MM.1S (cell line): ENCODE measurements around the gene UBE2E1.

Source experiments
- EZH2 ChIP-seq: fragments of 300-600 bp; sonication (generic); optimal IDR thresholded peaks from 2 replicates; pipeline ENCODE3; 2017; ENCODE audit warnings: low read depth, mild to moderate bottlenecking, antibody characterized with exemption, low read length, mixed read lengths
- EZH2phosphoT487 ChIP-seq: fragments of 300-600 bp; sonication (generic); IDR thresholded peaks from 2 replicates; pipeline ENCODE4 v1.6.1; 2018; ENCODE audit warnings: antibody characterized with exemption, low read length
- TF ChIP-seq, protein P1 (sequence below): fragments of 300-600 bp; sonication (generic); IDR thresholded peaks from 2 replicates; pipeline ENCODE4 v1.5.1; 2016; ENCODE audit warnings: antibody characterized with exemption, low read length, mixed read lengths

DNA sequence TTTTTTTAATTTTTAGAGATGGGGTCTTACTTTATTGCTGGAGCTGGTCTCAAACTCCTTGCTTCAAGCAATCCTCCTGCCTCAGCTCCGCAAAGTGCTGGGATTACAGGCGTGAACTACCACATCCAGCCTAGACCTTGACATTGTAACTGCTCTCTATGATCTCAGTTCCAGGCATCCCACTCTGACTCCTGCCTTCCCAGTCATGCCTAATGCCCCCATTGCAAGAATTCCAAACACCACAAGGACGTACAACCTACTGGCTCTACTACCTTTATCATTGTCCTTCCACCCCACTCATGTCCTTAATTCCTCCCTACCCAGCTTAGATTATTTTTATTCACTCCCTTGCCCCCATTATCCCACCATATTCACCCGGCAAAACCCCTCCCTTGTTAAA, 89.4 kb downstream of the UBE2E1 start:
- TF ChIP-seq EZH2, result no peak
- TF ChIP-seq, protein P1, sequence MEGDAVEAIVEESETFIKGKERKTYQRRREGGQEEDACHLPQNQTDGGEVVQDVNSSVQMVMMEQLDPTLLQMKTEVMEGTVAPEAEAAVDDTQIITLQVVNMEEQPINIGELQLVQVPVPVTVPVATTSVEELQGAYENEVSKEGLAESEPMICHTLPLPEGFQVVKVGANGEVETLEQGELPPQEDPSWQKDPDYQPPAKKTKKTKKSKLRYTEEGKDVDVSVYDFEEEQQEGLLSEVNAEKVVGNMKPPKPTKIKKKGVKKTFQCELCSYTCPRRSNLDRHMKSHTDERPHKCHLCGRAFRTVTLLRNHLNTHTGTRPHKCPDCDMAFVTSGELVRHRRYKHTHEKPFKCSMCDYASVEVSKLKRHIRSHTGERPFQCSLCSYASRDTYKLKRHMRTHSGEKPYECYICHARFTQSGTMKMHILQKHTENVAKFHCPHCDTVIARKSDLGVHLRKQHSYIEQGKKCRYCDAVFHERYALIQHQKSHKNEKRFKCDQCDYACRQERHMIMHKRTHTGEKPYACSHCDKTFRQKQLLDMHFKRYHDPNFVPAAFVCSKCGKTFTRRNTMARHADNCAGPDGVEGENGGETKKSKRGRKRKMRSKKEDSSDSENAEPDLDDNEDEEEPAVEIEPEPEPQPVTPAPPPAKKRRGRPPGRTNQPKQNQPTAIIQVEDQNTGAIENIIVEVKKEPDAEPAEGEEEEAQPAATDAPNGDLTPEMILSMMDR, result no peak
- no peak for TF ChIP-seq EZH2phosphoT487
